DND-41 (cell line): ENCODE data around the gene SST.

ENCODE experiments used
- ATAC-seq: fragments of 200-7000 bp; cut with Tn5 transposase; 3 replicates; pipeline ENCODE4 v1.9.1; 2021; ENCODE audit warnings: low read depth; ENCODE audit not compliant: insufficient read depth
- DNase-seq: peaks from one replicate; pipeline ENCODE4 v3.0.0-alpha.2; 2020
- H2AFZ ChIP-seq: 2 replicates; pipeline ENCODE4 v1.6.0; 2012; ENCODE audit warnings: low read depth, low read length
- H3K27ac ChIP-seq: 2 replicates; pipeline ENCODE4 v1.5.1; 2012; ENCODE audit warnings: low read length, inconsistent platforms
- H3K27me3 ChIP-seq: fragments of 200-600 bp; sonication (generic); 2 replicates; pipeline ENCODE4 v1.6.0; 2012; ENCODE audit warnings: low read length, mild to moderate bottlenecking, inconsistent platforms; ENCODE audit not compliant: insufficient read depth, poor library complexity
- H3K36me3 ChIP-seq: 2 replicates; pipeline ENCODE4 v1.5.1; 2012; ENCODE audit warnings: low read length, inconsistent platforms; ENCODE audit not compliant: insufficient read depth
- H3K4me1 ChIP-seq: 2 replicates; pipeline ENCODE4 v1.5.1; 2012; ENCODE audit warnings: mild to moderate bottlenecking, low read length; ENCODE audit not compliant: insufficient read depth
- H3K4me2 ChIP-seq: 2 replicates; pipeline ENCODE4 v1.6.0; 2012; ENCODE audit warnings: mild to moderate bottlenecking, moderate library complexity, low read length, inconsistent platforms; ENCODE audit not compliant: insufficient read depth
- H3K4me3 ChIP-seq, 2 experiments: fragments of 200-600 bp in 1 of 2; shearing (Covaris generic) in 1 of 2; 2 replicates each; pipeline ENCODE4 v1.5.1; 2012 to 2016; ENCODE audit warnings: inconsistent platforms in 2 of 2, low read length in 2 of 2, mild to moderate bottlenecking in 2 of 2, low read depth in 1 of 2, moderate library complexity in 1 of 2
- H3K79me2 ChIP-seq: 2 replicates; pipeline ENCODE4 v1.6.0; 2012; ENCODE audit warnings: low read length, inconsistent platforms; ENCODE audit not compliant: insufficient read depth
- H3K9ac ChIP-seq: 2 replicates; pipeline ENCODE4 v1.6.0; 2012; ENCODE audit warnings: low read depth, mild to moderate bottlenecking, inconsistent platforms, low read length, moderate library complexity
- H3K9me3 ChIP-seq: 2 replicates; pipeline ENCODE4 v1.5.1; 2012; ENCODE audit warnings: low read length, moderate library complexity, mild to moderate bottlenecking, inconsistent platforms; ENCODE audit not compliant: insufficient read depth, severe bottlenecking
- H4K20me1 ChIP-seq: 2 replicates; pipeline ENCODE4 v1.6.0; 2012; ENCODE audit warnings: low read length; ENCODE audit not compliant: insufficient read depth
- EZH2 ChIP-seq: IDR thresholded peaks from 3 replicates; pipeline ENCODE4 v1.6.1; 2012; ENCODE audit warnings: borderline replicate concordance, low read depth, mild to moderate bottlenecking, moderate library complexity, low read length, inconsistent platforms; ENCODE audit not compliant: severe bottlenecking
- TF ChIP-seq, protein P1 (sequence below): IDR thresholded peaks from 2 replicates; pipeline ENCODE4 v1.5.1; 2012; ENCODE audit warnings: borderline replicate concordance, low read length, moderate library complexity, mild to moderate bottlenecking; ENCODE audit not compliant: poor library complexity, severe bottlenecking; ENCODE audit errors: extremely low read depth

The SST gene

DNA sequence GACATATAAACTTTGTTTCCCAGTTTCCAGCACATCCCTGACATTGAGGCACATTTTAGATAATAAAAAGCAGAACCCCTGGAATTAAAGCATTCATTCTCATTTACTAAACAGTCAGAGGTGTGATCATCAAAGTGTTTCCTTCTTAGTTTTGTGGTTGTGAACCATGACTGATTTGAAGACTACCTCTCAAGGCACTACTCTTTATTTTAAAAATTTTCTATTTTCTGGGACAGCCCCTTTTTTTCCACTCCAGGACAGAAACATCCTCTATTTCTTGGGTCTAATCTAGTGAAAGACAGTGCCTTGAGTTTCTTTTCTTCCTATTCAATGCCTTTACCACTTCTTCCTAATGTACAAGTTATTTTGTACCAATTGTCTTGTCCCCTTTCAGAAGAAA, 5.2 kb downstream of the SST start:
- H3K27ac ChIP-seq, result no peak overlapping the region
- H3K27me3 ChIP-seq, result no peaks in the 10 kb centered on the region
- no peak overlapping the region for H2AFZ ChIP-seq
- H3K36me3 ChIP-seq, result no peaks in the 10 kb centered on the region
- TF ChIP-seq, protein P1, sequence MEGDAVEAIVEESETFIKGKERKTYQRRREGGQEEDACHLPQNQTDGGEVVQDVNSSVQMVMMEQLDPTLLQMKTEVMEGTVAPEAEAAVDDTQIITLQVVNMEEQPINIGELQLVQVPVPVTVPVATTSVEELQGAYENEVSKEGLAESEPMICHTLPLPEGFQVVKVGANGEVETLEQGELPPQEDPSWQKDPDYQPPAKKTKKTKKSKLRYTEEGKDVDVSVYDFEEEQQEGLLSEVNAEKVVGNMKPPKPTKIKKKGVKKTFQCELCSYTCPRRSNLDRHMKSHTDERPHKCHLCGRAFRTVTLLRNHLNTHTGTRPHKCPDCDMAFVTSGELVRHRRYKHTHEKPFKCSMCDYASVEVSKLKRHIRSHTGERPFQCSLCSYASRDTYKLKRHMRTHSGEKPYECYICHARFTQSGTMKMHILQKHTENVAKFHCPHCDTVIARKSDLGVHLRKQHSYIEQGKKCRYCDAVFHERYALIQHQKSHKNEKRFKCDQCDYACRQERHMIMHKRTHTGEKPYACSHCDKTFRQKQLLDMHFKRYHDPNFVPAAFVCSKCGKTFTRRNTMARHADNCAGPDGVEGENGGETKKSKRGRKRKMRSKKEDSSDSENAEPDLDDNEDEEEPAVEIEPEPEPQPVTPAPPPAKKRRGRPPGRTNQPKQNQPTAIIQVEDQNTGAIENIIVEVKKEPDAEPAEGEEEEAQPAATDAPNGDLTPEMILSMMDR, result no peak
- no peak for TF ChIP-seq EZH2
- H3K4me2 ChIP-seq, result no peak overlapping the region
- no peaks in the 10 kb centered on the region for H3K9me3 ChIP-seq
- no peaks in the 10 kb centered on the region for H3K4me1 ChIP-seq
- no peak for ATAC-seq
- H3K9ac ChIP-seq, result no peak overlapping the region
- H3K4me3 ChIP-seq, result no peak overlapping the region
- H3K79me2 ChIP-seq, result no peaks in the 10 kb centered on the region
- H4K20me1 ChIP-seq, result no peaks in the 10 kb centered on the region
- no peak for DNase-seq

DNA sequence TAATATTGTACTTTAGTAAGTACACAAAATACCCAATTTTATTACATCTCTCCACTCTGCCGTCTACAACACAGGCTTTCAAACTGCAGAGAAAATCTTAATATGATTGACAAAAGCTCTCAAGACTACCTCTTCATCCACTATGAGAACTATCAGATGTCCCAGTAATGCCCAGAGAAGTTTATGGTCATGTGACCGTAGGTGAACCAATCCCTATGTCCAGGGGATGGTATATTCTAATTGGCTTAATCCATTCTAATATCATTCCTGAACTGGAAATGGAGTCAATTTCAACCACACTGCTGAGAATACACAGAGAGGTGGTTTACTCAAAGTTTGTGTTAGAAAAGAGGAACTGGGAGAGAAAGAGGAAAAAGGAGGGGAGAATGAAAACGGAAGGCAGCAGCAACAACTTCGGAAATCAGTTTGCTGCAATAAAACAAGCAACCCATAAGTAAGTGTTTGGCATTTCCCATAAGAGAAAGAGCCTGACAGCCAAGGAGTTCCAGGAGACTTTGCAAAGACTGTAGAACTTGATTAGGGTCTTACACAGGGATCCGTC, 7.3 kb downstream of the SST start:
- Histone ChIP-seq H3K36me3 (no peaks in the 10 kb centered on the region), H3K4me2 (no peak overlapping the region), H3K9me3 (no peaks in the 10 kb centered on the region), H3K27me3 (peaks cover 1% of the 10 kb centered on the region), H3K4me1 (no peaks in the 10 kb centered on the region), H3K9ac (no peak overlapping the region), H3K4me3 (no peak overlapping the region), H4K20me1 (no peaks in the 10 kb centered on the region), H3K27ac (no peak overlapping the region), H2AFZ (no peak overlapping the region), H3K79me2 (no peaks in the 10 kb centered on the region)
- TF ChIP-seq, protein P1, result no peak
- TF ChIP-seq EZH2, result no peak
- ATAC-seq (no peak), DNase-seq (no peak)

DNA sequence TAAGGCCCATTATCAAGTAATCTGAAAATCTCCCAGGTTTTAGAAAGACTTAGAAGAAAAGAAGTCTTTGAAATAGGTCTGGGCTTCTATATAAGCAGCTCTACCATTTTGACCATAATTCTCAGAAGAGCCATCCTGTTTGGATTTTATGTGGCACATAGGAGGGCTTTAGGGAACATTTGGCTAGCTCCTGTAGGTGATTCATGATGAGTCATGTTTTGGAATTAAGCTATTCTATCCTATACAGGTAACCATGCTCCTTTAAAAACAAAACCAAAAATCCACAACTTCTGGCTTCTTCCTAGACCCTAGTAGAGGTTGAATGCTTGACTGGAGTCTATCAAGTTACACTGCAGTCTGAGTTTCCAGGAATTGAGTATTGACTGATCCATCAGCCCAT, 8.9 kb downstream of the SST start:
- Histone ChIP-seq H3K27ac (no peak overlapping the region), H4K20me1 (no peaks in the 10 kb centered on the region), H3K4me1 (no peaks in the 10 kb centered on the region), H3K9me3 (no peaks in the 10 kb centered on the region), H3K9ac (no peak overlapping the region), H3K27me3 (peaks cover 12% of the 10 kb centered on the region), H3K36me3 (no peaks in the 10 kb centered on the region), H2AFZ (no peak overlapping the region), H3K4me3 (no peak overlapping the region), H3K79me2 (no peaks in the 10 kb centered on the region), H3K4me2 (no peak overlapping the region)
- DNase-seq (no peak), ATAC-seq (no peak)
- TF ChIP-seq EZH2, result no peak
- TF ChIP-seq, protein P1, result no peak

DNA sequence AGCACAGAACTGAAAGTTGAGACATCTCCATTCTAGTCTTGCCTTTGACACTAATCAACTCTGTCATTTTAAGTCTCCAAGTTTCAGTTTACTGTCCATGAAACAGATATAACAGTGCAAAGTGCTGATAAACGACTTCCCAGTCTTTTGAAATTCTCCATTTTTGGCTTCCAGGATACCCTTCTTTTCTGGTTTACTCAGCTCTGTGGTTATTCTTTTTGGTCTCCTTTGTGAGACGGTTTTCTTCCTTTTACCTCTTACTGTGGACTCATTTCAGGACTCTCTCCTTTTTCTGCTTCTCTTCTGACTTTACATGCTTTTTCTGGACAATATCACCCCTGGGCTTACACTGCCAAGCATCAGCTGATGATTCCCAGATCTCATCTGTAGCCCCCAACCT, 18.9 kb downstream of the SST start:
- H3K36me3 ChIP-seq, result no peaks in the 10 kb centered on the region
- DNase-seq, result no peak
- no peak overlapping the region for H3K4me3 ChIP-seq
- no peak overlapping the region for H3K27ac ChIP-seq
- H3K4me2 ChIP-seq, result no peak overlapping the region
- no peaks in the 10 kb centered on the region for H4K20me1 ChIP-seq
- no peak for ATAC-seq
- no peak overlapping the region for H3K9ac ChIP-seq
- no peaks in the 10 kb centered on the region for H3K9me3 ChIP-seq
- H3K27me3 ChIP-seq, result peaks cover 20% of the 10 kb centered on the region
- TF ChIP-seq, protein P1, result no peak
- TF ChIP-seq EZH2, result no peak
- no peak overlapping the region for H2AFZ ChIP-seq
- no peaks in the 10 kb centered on the region for H3K4me1 ChIP-seq
- H3K79me2 ChIP-seq, result no peaks in the 10 kb centered on the region
